Ishikawa (cell line): ENCODE data around the gene ARFRP1.

Experiments used
- CEBPB ChIP-seq: IDR thresholded peaks from 2 replicates; pipeline ENCODE4 v1.6.1; 2012
- CREB1 ChIP-seq: IDR thresholded peaks from 2 replicates; pipeline ENCODE4 v1.6.1; 2012; ENCODE audit warnings: low read depth
- EGR1 ChIP-seq: IDR thresholded peaks from 2 replicates; pipeline ENCODE4 v1.6.1; 2012
- EP300 ChIP-seq: IDR thresholded peaks from 2 replicates; pipeline ENCODE4 v1.6.1; 2012; ENCODE audit warnings: borderline replicate concordance
- FOXM1 ChIP-seq: IDR thresholded peaks from 2 replicates; pipeline ENCODE4 v1.6.1; 2012; ENCODE audit warnings: low read depth, borderline replicate concordance
- MAX ChIP-seq: IDR thresholded peaks from 2 replicates; pipeline ENCODE4 v1.6.1; 2012
- NFIC ChIP-seq: IDR thresholded peaks from 2 replicates; pipeline ENCODE4 v1.6.1; 2012
- RAD21 ChIP-seq: IDR thresholded peaks from 2 replicates; pipeline ENCODE4 v1.6.1; 2012; ENCODE audit warnings: low read depth
- REST ChIP-seq: IDR thresholded peaks from 2 replicates; pipeline ENCODE4 v1.6.1; 2012; ENCODE audit warnings: low read depth, mild to moderate bottlenecking
- TAF1 ChIP-seq: IDR thresholded peaks from 2 replicates; pipeline ENCODE4 v1.6.1; 2012; ENCODE audit warnings: low read depth, mild to moderate bottlenecking
- TCF12 ChIP-seq: IDR thresholded peaks from 2 replicates; pipeline ENCODE4 v1.6.1; 2012; ENCODE audit warnings: low read depth
- TEAD4 ChIP-seq: IDR thresholded peaks from 2 replicates; pipeline ENCODE4 v1.6.1; 2012
- USF1 ChIP-seq: IDR thresholded peaks from 2 replicates; pipeline ENCODE4 v1.6.1; 2012
- YY1 ChIP-seq: IDR thresholded peaks from 2 replicates; pipeline ENCODE4 v1.6.1; 2012; ENCODE audit warnings: low read depth
- ZBTB7A ChIP-seq: IDR thresholded peaks from 2 replicates; pipeline ENCODE4 v1.6.1; 2012; ENCODE audit warnings: low read depth

Gene ARFRP1

GRCh38 chr20:63663332-63664066 is 44.3 kb downstream of the ARFRP1 start:
- TF ChIP-seq CREB1, result no peak

GRCh38 chr20:63662813-63663189 is 45.0 kb downstream of the ARFRP1 start:
- no peak for TF ChIP-seq FOXM1

GRCh38 chr20:63661959-63662812 is 45.6 kb downstream of the ARFRP1 start:
- TF ChIP-seq MAX (no peak), FOXM1 (no peak)

- TF ChIP-seq EGR1 (no peak), ZBTB7A (no peak), MAX (no peak), CEBPB (no peak), TCF12 (no peak), EP300 (no peak), NFIC (no peak), RAD21 (no peak), FOXM1 (no peak), USF1 (no peak), TAF1 (no peak), TEAD4 (no peak), CREB1 (no peak), REST (no peak), YY1 (no peak)
These were observed 46.7 kb downstream of the ARFRP1 start for GRCh38 chr20:63661108-63661507.

GRCh38 chr20:63660622-63661021 is 47.2 kb downstream of the ARFRP1 start:
- TF ChIP-seq EP300 (no peak), CREB1 (no peak), REST (no peak), RAD21 (no peak), FOXM1 (no peak), ZBTB7A (no peak), TEAD4 (no peak), CEBPB (no peak), TCF12 (no peak), YY1 (no peak), EGR1 (no peak), TAF1 (no peak), USF1 (no peak), MAX (no peak), NFIC (no peak)

- no peak for TF ChIP-seq EP300
- no peak for TF ChIP-seq TAF1
- no peak for TF ChIP-seq ZBTB7A
- TF ChIP-seq CREB1, result no peak
- no peak for TF ChIP-seq NFIC
- TF ChIP-seq MAX, result no peak
- TF ChIP-seq TCF12, result no peak
- TF ChIP-seq FOXM1, result no peak
- no peak for TF ChIP-seq EGR1
- no peak for TF ChIP-seq REST
- TF ChIP-seq TEAD4, result no peak
- TF ChIP-seq RAD21, result no peak
- no peak for TF ChIP-seq USF1
- TF ChIP-seq YY1, result no peak
- TF ChIP-seq CEBPB, result no peak
These were observed 48.4 kb downstream of the ARFRP1 start for GRCh38 chr20:63659370-63659769.
